Panc1 (cell line): Measurements from ENCODE around the gene ITIH2. TPM values are rescaled to one million over a fixed set of nuclear protein-coding genes. Genes with fewer than 3 reads are reported as not detected.
"Not testable (repeated sequence)": the region's sequence is repeated elsewhere in the genome, so short reads cannot be mapped to it uniquely, and the experiment has no call there.

Source experiments
- ATAC-seq: fragments of 200-7000 bp; cut with Tn5 transposase; 2 replicates; pipeline ENCODE4 v1.9.1; 2020; ENCODE audit warnings: mild to moderate bottlenecking, moderate library complexity
- Bru-seq: library from RNA; stranded (reverse); fragments of 400-500 nt; gene quantifications from one replicate; lab custom pipeline; 2021; lab: Mats Ljungman, UMichigan
- BruChase-seq, 2 experiments: library from RNA; stranded (reverse); fragments of 400-500 nt; gene quantifications; one replicate each; lab custom pipeline; 2021; lab: Mats Ljungman, UMichigan
- BruUV-seq: library from RNA; stranded (reverse); fragments of 400-500 nt; replicated peaks from 2 replicates; lab custom pipeline; 2021; lab: Mats Ljungman, UMichigan
- CTCF ChIA-PET: fragments of 300-600 bp; sonication (Branson Sonifier 250); formaldehyde crosslinking; loops from one replicate; lab custom pipeline; 2022; ENCODE audit warnings: antibody characterized with exemption; lab: Charles Lee
- POLR2A ChIA-PET: fragments of 300-600 bp; sonication (Branson Sonifier 250); formaldehyde crosslinking; loops from one replicate; lab custom pipeline; 2022; ENCODE audit warnings: antibody characterized with exemption; lab: Charles Lee
- DNase-seq: peaks from one replicate; pipeline ENCODE4 v3.0.0-alpha.2; 2010; ENCODE audit warnings: low read depth, low spot score
- H3K27ac ChIP-seq: 2 replicates; pipeline ENCODE4 v1.5.1; 2011; ENCODE audit warnings: mild to moderate bottlenecking, low read length, inconsistent platforms
- H3K27me3 ChIP-seq: fragments of 200-500 bp; sonication (Bioruptor generic); 2 replicates; pipeline ENCODE4 v1.6.0; 2014; ENCODE audit warnings: low read length, inconsistent platforms; ENCODE audit not compliant: control insufficient read depth, insufficient read depth
- H3K36me3 ChIP-seq: fragments of 200-500 bp; sonication (Bioruptor generic); 2 replicates; pipeline ENCODE4 v1.5.1; 2014; ENCODE audit warnings: inconsistent platforms, mild to moderate bottlenecking, low read length, moderate library complexity; ENCODE audit not compliant: control insufficient read depth, insufficient read depth
- H3K4me1 ChIP-seq: 2 replicates; pipeline ENCODE4 v1.5.1; 2011; ENCODE audit warnings: inconsistent platforms, mild to moderate bottlenecking, low read length, moderate library complexity; ENCODE audit not compliant: control insufficient read depth, insufficient read depth
- H3K4me3 ChIP-seq, 2 experiments: 2 replicates each; pipeline ENCODE4 v1.5.1; 2011 to 2012; ENCODE audit warnings: low read depth in 2 of 2, low read length in 2 of 2, mild to moderate bottlenecking in 2 of 2, inconsistent platforms in 1 of 2, moderate library complexity in 1 of 2
- H3K9me3 ChIP-seq: fragments of 200-500 bp; sonication (Bioruptor generic); 2 replicates; pipeline ENCODE4 v1.5.1; 2014; ENCODE audit warnings: low read depth, mild to moderate bottlenecking, inconsistent platforms, low read length, moderate library complexity; ENCODE audit not compliant: control insufficient read depth, insufficient read depth
- CTCF ChIP-seq: fragments of 450-650 bp; IDR thresholded peaks from 2 replicates; pipeline ENCODE4 v1.5.1; 2017; ENCODE audit warnings: mild to moderate bottlenecking
- POLR2AphosphoS5 ChIP-seq: IDR thresholded peaks from 2 replicates; pipeline ENCODE4 v1.6.1; 2012; ENCODE audit warnings: mild to moderate bottlenecking, low read depth, low read length, moderate library complexity
- REST ChIP-seq, 2 experiments: IDR thresholded peaks; 2 replicates each; pipeline ENCODE4 v1.6.1; 2011 to 2012; ENCODE audit warnings: low read depth in 2 of 2, control low read depth in 1 of 2, low read length in 1 of 2, mild to moderate bottlenecking in 1 of 2, moderate library complexity in 1 of 2; ENCODE audit not compliant: insufficient read depth in 1 of 2
- SIN3A ChIP-seq: IDR thresholded peaks from 2 replicates; pipeline ENCODE4 v1.6.1; 2012; ENCODE audit warnings: low read depth, mild to moderate bottlenecking, low read length, moderate library complexity, borderline replicate concordance; ENCODE audit not compliant: insufficient read depth
- TCF7L2 ChIP-seq: IDR thresholded peaks from 2 replicates; pipeline ENCODE4 v1.6.1; 2011; ENCODE audit warnings: mild to moderate bottlenecking, low read depth, low read length, inconsistent platforms
- in situ Hi-C: cut with HindIII; loops from 2 replicates; pipeline ENCODE4 v1.10.0; 2016; ENCODE audit warnings: low sequenced_read_pairs, low pct_unique_long_range_greater_than_20kb
- intact Hi-C: fragments of 100-400 bp; cut with micrococcal nuclease; formaldehyde crosslinking; loops from one replicate; pipeline ENCODE4 v1.10.0; 2022; ENCODE audit not compliant: unreplicated experiment
- long read RNA-seq: library from polyadenylated mRNA; unstranded; transcript quantifications from one replicate; pipeline ENCODE4 v2.0.0, GENCODE V29; 2021; ENCODE audit not compliant: unreplicated experiment
- polyA plus RNA-seq: library from polyadenylated mRNA; unstranded; fragments of >200 nt; gene quantifications from one replicate; pipeline ENCODE4 v1.2.1, GENCODE V29; 2012; ENCODE audit warnings: missing spikeins; ENCODE audit not compliant: insufficient read length
- total RNA-seq: library from RNA; stranded (reverse); gene quantifications from one replicate; pipeline ENCODE4 v1.2.1, GENCODE V29; 2021; ENCODE audit not compliant: unreplicated experiment

Gene ITIH2
- total RNA-seq (0.67 TPM), Bru-seq, nascent RNA (percentile 22 among the genes with signal in this experiment), BruChase-seq, experiment 1, labeled RNA remaining after a 2-hour chase (percentile 20 among the genes with signal in this experiment), BruChase-seq, experiment 2, labeled RNA remaining after a 6-hour chase (percentile 14 among the genes with signal in this experiment)
- not detected for polyA plus RNA-seq
- long read RNA-seq: 0 reads

DNA sequence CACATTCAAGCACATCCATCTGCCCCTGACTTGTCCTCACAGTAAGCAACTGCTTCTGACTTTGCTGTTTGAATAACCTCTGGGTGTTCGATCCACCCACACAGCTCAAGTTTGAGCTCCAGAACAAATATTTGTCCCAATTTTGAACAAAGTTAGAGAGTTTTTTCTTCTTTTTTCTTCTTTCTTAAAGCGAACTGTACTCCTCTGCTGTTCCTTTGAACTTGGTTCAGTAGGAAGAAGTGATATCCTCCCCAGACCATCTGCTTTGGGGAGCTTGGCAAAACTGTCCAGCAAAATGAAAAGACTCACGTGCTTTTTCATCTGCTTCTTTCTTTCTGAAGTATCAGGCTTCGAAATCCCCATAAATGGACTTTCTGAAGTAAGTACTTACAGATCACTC lies at the start of gene ITIH2:
Gene ITIH2, plus strand, starts transcription at position 177 of the 400 bp plus-strand sequence. Its CDS starts 119 bp downstream, at position 296.
- no peak within 1 kb of the TSS for H3K27ac ChIP-seq
- no peak for DNase-seq
- H3K9me3 ChIP-seq: no peaks in the 10 kb centered on the region
- in situ Hi-C loops (no loop called here), intact Hi-C loops (no loop called here)
- H3K36me3 ChIP-seq: no peaks in the 10 kb centered on the region
- no peak for TF ChIP-seq POLR2AphosphoS5
- TF ChIP-seq REST (IDR thresholded peaks at IDR 0.05; ENCODE audit: insufficient read depth in 1 of 2, low read depth in 2 of 2, low read length in 1 of 2): no peak
- no peak for TF ChIP-seq TCF7L2
- no peak for TF ChIP-seq SIN3A
- TF ChIP-seq CTCF: no peak
- CTCF ChIA-PET: no interaction called here
- H3K4me3 ChIP-seq: no peak within 1 kb of the TSS
- no peak for ATAC-seq
- no TSS peak for BruUV-seq
- peaks cover 6% of the 10 kb centered on the region for H3K27me3 ChIP-seq
- POLR2A ChIA-PET: no interaction called here
- H3K4me1 ChIP-seq: no peaks in the 10 kb centered on the region

DNA sequence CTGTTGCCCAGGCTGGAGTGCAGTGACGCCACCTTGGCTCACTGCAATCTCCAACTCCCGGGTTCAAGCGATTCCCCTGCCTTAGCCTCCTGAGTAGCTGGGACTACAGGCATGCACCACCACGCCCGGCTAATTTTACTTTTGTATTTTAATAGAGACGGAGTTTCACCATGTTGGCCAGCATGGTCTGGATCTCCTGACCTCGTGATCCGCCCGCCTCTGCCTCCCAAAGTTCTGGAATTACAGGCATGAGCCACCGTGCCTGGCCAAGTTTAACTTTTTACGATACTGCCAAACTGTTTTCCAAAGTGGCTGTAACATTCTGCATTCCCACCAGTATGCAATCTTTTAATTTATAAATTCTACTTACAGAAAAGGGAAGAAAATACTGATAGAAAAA lies 46.0 kb upstream of the ITIH2 start:
- CTCF ChIA-PET, DNase-seq, POLR2A ChIA-PET, H3K9me3 ChIP-seq, ATAC-seq, intact Hi-C loops, in situ Hi-C loops, H3K4me3 ChIP-seq, BruUV-seq, H3K27me3 ChIP-seq, H3K4me1 ChIP-seq, H3K36me3 ChIP-seq, H3K27ac ChIP-seq: not testable (repeated sequence)

DNA sequence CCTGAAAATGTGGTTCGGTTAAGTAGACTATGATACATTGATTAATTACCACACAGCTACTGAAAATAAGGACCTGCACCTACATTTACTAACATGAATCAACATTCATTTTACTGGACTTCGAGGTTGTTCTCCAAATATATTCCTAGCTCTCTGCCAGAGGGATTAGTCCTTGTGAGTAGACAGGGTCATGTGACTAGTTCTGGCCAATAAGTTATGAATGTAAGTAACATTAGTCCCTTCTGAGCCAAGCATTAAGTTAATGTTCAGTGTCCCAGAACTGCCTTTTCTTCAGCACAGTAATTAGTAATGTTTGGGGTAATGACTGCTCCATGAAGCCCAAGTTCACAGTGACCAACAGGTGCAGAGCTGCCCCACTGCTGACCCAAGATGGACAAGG lies 45.6 kb upstream of the ITIH2 start:
- intact Hi-C loops: no loop called here
- DNase-seq (no peak), ATAC-seq (no peak)
- ChIA-PET POLR2A (no interaction called here), CTCF (no interaction called here)
- H3K36me3 ChIP-seq: no peaks in the 10 kb centered on the region
- H3K27ac ChIP-seq: no peak overlapping the region
- no peaks in the 10 kb centered on the region; the same call in 1 of the 2 replicates for H3K27me3 ChIP-seq
- BruUV-seq: no TSS peak
- no peak for TF ChIP-seq TCF7L2
- TF ChIP-seq REST (IDR thresholded peaks at IDR 0.05; ENCODE audit: insufficient read depth in 1 of 2, low read depth in 2 of 2, low read length in 1 of 2): no peak
- TF ChIP-seq SIN3A: no peak
- no peak for TF ChIP-seq POLR2AphosphoS5
- TF ChIP-seq CTCF: no peak
- no peaks in the 10 kb centered on the region for H3K4me1 ChIP-seq
- no peak overlapping the region for H3K4me3 ChIP-seq
- in situ Hi-C loops: no loop called here
- no peaks in the 10 kb centered on the region for H3K9me3 ChIP-seq
